T-helper 1 cell treated with Interleukin-12 subunit alpha and Interleukin-12 subunit beta and Interleukin-4 antibody, amounts not matched to agents 30 μg/mL and 1 μg/mL, for 36 hours (primary cell): ENCODE data around the gene EFHD2.
A peak's percentile ranks its signal among the peaks of the same experiment; 100 is the strongest.
"Not testable (repeated sequence)": the region's sequence is repeated elsewhere in the genome, so short reads cannot be mapped to it uniquely, and the experiment has no call there.

Experiments used
- H3K27ac Mint-ChIP-seq: one replicate; pipeline ENCODE4 v1.8.0; 2021; ENCODE audit warnings: mild to moderate bottlenecking, mixed read lengths
- H3K27me3 Mint-ChIP-seq: one replicate; pipeline ENCODE4 v1.8.0; 2021; ENCODE audit warnings: low read depth, mixed read lengths
- H3K36me3 Mint-ChIP-seq: one replicate; pipeline ENCODE4 v1.8.0; 2021; ENCODE audit warnings: low read depth, mixed read lengths
- H3K4me1 Mint-ChIP-seq: one replicate; pipeline ENCODE4 v1.8.0; 2021; ENCODE audit warnings: low read depth, mixed read lengths
- H3K4me3 Mint-ChIP-seq: one replicate; pipeline ENCODE4 v1.8.0; 2021; ENCODE audit warnings: mild to moderate bottlenecking, moderate library complexity, mixed read lengths
- H3K9me3 Mint-ChIP-seq: one replicate; pipeline ENCODE4 v1.8.0; 2021; ENCODE audit warnings: mixed read lengths

Gene EFHD2

GRCh38 chr1:15409388-15410222, at the start of gene EFHD2:
EFHD2 (plus strand) TSS chr1:15409888; CDS start chr1:15409972, 84 bp downstream.
- H3K27me3 Mint-ChIP-seq: peaks cover 41% of the 10 kb centered on the region
- H3K27ac Mint-ChIP-seq: peak within 1 kb of the TSS; percentile 87
- H3K9me3 Mint-ChIP-seq: no peaks in the 10 kb centered on the region
- H3K4me3 Mint-ChIP-seq: peak within 1 kb of the TSS; percentile 96
- peaks cover 25% of the 10 kb centered on the region for H3K36me3 Mint-ChIP-seq
- H3K4me1 Mint-ChIP-seq: peaks cover 29% of the 10 kb centered on the region

- no peaks in the 10 kb centered on the region for H3K36me3 Mint-ChIP-seq
- H3K4me3 Mint-ChIP-seq: no peak overlapping the region
Measured at GRCh38 chr1:15360700-15361099, 49.0 kb upstream of the EFHD2 start.

GRCh38 chr1:15362096-15362736, 47.5 kb upstream of the EFHD2 start:
- no peak overlapping the region for H3K4me3 Mint-ChIP-seq
- no peaks in the 10 kb centered on the region for H3K4me1 Mint-ChIP-seq
- H3K9me3 Mint-ChIP-seq: no peaks in the 10 kb centered on the region
- no peak overlapping the region for H3K27ac Mint-ChIP-seq
- no peaks in the 10 kb centered on the region for H3K36me3 Mint-ChIP-seq
- peaks cover 44% of the 10 kb centered on the region for H3K27me3 Mint-ChIP-seq

More at GRCh38 chr1:15360700-15361099, 49.0 kb upstream of the EFHD2 start:
- Mint-ChIP-seq H3K27me3 (peaks cover 47% of the 10 kb centered on the region), H3K27ac (no peak overlapping the region), H3K9me3 (no peaks in the 10 kb centered on the region), H3K4me1 (peaks cover 5% of the 10 kb centered on the region)

- Mint-ChIP-seq H3K4me3 (no peak overlapping the region), H3K36me3 (no peaks in the 10 kb centered on the region), H3K27me3 (peaks cover 41% of the 10 kb centered on the region), H3K4me1 (no peaks in the 10 kb centered on the region), H3K27ac (no peak overlapping the region), H3K9me3 (no peaks in the 10 kb centered on the region)
Measured at GRCh38 chr1:15362737-15363128, 47.0 kb upstream of the EFHD2 start.

- no peaks in the 10 kb centered on the region for H3K4me1 Mint-ChIP-seq
- H3K36me3 Mint-ChIP-seq: no peaks in the 10 kb centered on the region
- no peaks in the 10 kb centered on the region for H3K9me3 Mint-ChIP-seq
- no peak overlapping the region for H3K27ac Mint-ChIP-seq
- H3K27me3 Mint-ChIP-seq: peaks cover 25% of the 10 kb centered on the region
- H3K4me3 Mint-ChIP-seq: no peak overlapping the region
Measured at GRCh38 chr1:15364740-15365139, 44.9 kb upstream of the EFHD2 start.

DNA sequence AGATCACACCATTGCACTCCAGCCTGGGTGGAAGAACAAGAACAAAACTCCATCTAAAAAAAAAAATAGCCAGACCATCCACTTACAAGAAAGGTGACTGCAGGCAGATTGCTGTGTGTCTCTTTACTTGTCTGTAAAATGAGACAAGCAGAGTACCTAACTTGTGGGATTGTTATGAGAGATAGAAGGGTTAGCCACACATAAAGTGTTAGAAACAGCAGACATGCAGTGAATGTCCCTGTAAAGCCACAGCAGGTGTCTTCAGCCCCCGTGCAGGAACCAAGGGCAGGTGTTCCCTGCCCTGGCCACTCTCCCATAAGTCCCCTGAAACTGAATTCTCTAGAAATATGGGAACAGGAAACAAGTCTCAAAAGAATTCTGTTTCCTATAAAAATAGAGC, 40.8 kb upstream of the EFHD2 start:
- Mint-ChIP-seq H3K27me3 (peaks cover 23% of the 10 kb centered on the region), H3K4me3 (no peak overlapping the region), H3K27ac (no peak overlapping the region), H3K4me1 (no peaks in the 10 kb centered on the region), H3K36me3 (no peaks in the 10 kb centered on the region), H3K9me3 (no peaks in the 10 kb centered on the region)

DNA sequence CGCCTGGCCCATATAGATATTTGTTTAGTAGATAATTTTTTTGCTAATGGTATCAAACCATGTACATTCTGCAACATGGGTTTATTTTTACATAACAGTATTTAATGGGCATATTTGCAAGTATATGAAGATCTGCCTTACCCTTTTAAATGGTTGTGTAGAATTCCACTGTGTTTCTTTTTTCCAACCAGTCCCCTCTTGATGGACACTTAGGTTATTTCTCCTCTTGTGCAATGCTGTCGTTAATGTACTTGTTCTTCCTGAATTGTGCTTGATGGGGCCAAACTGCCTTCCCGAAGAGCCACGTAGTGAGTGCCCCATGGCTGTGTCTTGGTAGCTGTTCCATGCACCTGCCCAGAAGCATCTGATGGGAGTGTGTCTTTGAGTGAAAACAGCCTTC, 39.4 kb upstream of the EFHD2 start:
- Mint-ChIP-seq H3K4me3 (no peak overlapping the region), H3K9me3 (no peaks in the 10 kb centered on the region), H3K4me1 (no peaks in the 10 kb centered on the region), H3K27ac (no peak overlapping the region), H3K36me3 (no peaks in the 10 kb centered on the region), H3K27me3 (peaks cover 17% of the 10 kb centered on the region)

- H3K27ac Mint-ChIP-seq: no peak overlapping the region
- H3K9me3 Mint-ChIP-seq: no peaks in the 10 kb centered on the region
- H3K36me3 Mint-ChIP-seq: no peaks in the 10 kb centered on the region
- H3K27me3 Mint-ChIP-seq: peaks cover 14% of the 10 kb centered on the region
- H3K4me3 Mint-ChIP-seq: no peak overlapping the region
- no peaks in the 10 kb centered on the region for H3K4me1 Mint-ChIP-seq
Measured at GRCh38 chr1:15370781-15371520, 38.7 kb upstream of the EFHD2 start.

GRCh38 chr1:15371610-15372545, 37.8 kb upstream of the EFHD2 start:
- no peaks in the 10 kb centered on the region for H3K36me3 Mint-ChIP-seq
- no peak overlapping the region for H3K4me3 Mint-ChIP-seq
- H3K9me3 Mint-ChIP-seq: no peaks in the 10 kb centered on the region
- H3K27me3 Mint-ChIP-seq: peaks cover 10% of the 10 kb centered on the region
- no peak overlapping the region for H3K27ac Mint-ChIP-seq
- H3K4me1 Mint-ChIP-seq: no peaks in the 10 kb centered on the region

- peaks cover 31% of the 10 kb centered on the region for H3K27me3 Mint-ChIP-seq
- H3K4me1 Mint-ChIP-seq: no peaks in the 10 kb centered on the region
- no peaks in the 10 kb centered on the region for H3K36me3 Mint-ChIP-seq
- no peaks in the 10 kb centered on the region for H3K9me3 Mint-ChIP-seq
- H3K27ac Mint-ChIP-seq: no peak overlapping the region
- H3K4me3 Mint-ChIP-seq: no peak overlapping the region
Measured at GRCh38 chr1:15378729-15379128, 31.0 kb upstream of the EFHD2 start.

GRCh38 chr1:15379151-15379550, 30.5 kb upstream of the EFHD2 start:
- H3K4me3 Mint-ChIP-seq, H3K4me1 Mint-ChIP-seq, H3K27ac Mint-ChIP-seq, H3K36me3 Mint-ChIP-seq, H3K9me3 Mint-ChIP-seq: not testable (repeated sequence)
- H3K27me3 Mint-ChIP-seq: peaks cover 33% of the 10 kb centered on the region

GRCh38 chr1:15380601-15381508, 28.8 kb upstream of the EFHD2 start:
- Mint-ChIP-seq H3K9me3 (no peaks in the 10 kb centered on the region), H3K4me3 (no peak overlapping the region), H3K27me3 (peaks cover 44% of the 10 kb centered on the region), H3K27ac (no peak overlapping the region), H3K36me3 (no peaks in the 10 kb centered on the region), H3K4me1 (peaks cover 5% of the 10 kb centered on the region)

DNA sequence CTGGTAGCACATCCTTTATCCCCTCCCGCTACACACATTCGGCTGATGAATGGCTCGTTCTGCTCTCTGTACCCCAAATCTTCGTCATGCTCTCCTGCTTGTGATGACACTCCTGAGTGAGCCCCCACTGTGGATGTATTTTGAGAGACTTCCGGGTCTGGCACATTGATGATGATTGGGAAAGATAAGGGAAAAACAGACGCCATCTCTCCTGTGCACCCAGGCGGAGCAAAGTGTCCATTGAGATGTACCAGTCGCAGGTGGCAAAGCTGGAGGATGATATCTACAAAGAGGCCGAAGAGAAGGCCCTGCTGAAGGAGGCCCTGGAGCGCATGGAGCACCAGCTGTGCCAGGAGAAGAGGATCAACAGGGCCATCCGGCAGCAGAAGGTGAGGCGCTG, 27.9 kb upstream of the EFHD2 start:
- no peak overlapping the region for H3K4me3 Mint-ChIP-seq
- no peak overlapping the region for H3K27ac Mint-ChIP-seq
- H3K36me3 Mint-ChIP-seq: no peaks in the 10 kb centered on the region
- peaks cover 50% of the 10 kb centered on the region for H3K27me3 Mint-ChIP-seq
- H3K4me1 Mint-ChIP-seq: peaks cover 9% of the 10 kb centered on the region
- no peaks in the 10 kb centered on the region for H3K9me3 Mint-ChIP-seq
